Ishikawa (cell line): Measurements from ENCODE around the gene TUBAL3.

Source experiments
- EGR1 ChIP-seq: IDR thresholded peaks from 2 replicates; pipeline ENCODE4 v1.6.1; 2012
- TAF1 ChIP-seq: IDR thresholded peaks from 2 replicates; pipeline ENCODE4 v1.6.1; 2012; ENCODE audit warnings: low read depth, mild to moderate bottlenecking
- TF ChIP-seq, protein P1 (sequence below): IDR thresholded peaks from 2 replicates; pipeline ENCODE4 v1.6.1; 2012; ENCODE audit warnings: low read depth, mild to moderate bottlenecking

GRCh38 chr10:5343561-5343960 is 61.1 kb downstream of the TUBAL3 start:
- TF ChIP-seq EGR1 = no peak
- TF ChIP-seq TAF1 = no peak
- TF ChIP-seq, protein P1, sequence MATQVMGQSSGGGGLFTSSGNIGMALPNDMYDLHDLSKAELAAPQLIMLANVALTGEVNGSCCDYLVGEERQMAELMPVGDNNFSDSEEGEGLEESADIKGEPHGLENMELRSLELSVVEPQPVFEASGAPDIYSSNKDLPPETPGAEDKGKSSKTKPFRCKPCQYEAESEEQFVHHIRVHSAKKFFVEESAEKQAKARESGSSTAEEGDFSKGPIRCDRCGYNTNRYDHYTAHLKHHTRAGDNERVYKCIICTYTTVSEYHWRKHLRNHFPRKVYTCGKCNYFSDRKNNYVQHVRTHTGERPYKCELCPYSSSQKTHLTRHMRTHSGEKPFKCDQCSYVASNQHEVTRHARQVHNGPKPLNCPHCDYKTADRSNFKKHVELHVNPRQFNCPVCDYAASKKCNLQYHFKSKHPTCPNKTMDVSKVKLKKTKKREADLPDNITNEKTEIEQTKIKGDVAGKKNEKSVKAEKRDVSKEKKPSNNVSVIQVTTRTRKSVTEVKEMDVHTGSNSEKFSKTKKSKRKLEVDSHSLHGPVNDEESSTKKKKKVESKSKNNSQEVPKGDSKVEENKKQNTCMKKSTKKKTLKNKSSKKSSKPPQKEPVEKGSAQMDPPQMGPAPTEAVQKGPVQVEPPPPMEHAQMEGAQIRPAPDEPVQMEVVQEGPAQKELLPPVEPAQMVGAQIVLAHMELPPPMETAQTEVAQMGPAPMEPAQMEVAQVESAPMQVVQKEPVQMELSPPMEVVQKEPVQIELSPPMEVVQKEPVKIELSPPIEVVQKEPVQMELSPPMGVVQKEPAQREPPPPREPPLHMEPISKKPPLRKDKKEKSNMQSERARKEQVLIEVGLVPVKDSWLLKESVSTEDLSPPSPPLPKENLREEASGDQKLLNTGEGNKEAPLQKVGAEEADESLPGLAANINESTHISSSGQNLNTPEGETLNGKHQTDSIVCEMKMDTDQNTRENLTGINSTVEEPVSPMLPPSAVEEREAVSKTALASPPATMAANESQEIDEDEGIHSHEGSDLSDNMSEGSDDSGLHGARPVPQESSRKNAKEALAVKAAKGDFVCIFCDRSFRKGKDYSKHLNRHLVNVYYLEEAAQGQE = no peak
